K562 (cell line): Measurements from ENCODE around the gene PLXNB3. TPM values are rescaled to one million over a fixed set of nuclear protein-coding genes. Genes with fewer than 3 reads are reported as not detected.

Source experiments
- ZNF764 ChIP-seq: fragments of 250-450 bp; sonication (Bioruptor Pico); IDR thresholded peaks from 2 replicates; pipeline ENCODE4 v1.4.0; 2020; ENCODE audit warnings: low read depth, mild to moderate bottlenecking, moderate library complexity
- polyA plus RNA-seq, 8 experiments: library from polyadenylated mRNA; depleted of rRNA in 4 of 8; stranded (reverse) in 5 of 8; unstranded in 3 of 8; fragments of >200 nt; fragmentation: Nextera tagmentation in 2 of 8; fragmentation: Illumina TruSeq in 1 of 8; extraction: Ambion mirVana in 2 of 8; extraction: Trizol in 1 of 8; gene quantifications; 2 replicates each; pipeline versions ENCODE4 v1.2.1 to v1.2.3, GENCODE V29; 2011 to 2014; ENCODE audit warnings: inconsistent platforms in 1 of 8, missing spikeins in 1 of 8
- total RNA-seq, 7 experiments: library from RNA; depleted of rRNA in 6 of 7; stranded (reverse); fragments of >200 nt in 6 of 7; fragmentation: Illumina TruSeq in 2 of 7; extraction: Trizol in 2 of 7; gene quantifications; 2 replicates each; pipeline versions ENCODE4 v1.2.1 to v1.2.3, GENCODE V29; 2011 to 2021; ENCODE audit warnings: low replicate concordance in 1 of 7
- TF ChIP-seq, protein P1 (sequence below): sonication (generic); formaldehyde crosslinking; IDR thresholded peaks from 2 replicates; pipeline ENCODE4 v1.8.0; 2023; ENCODE audit warnings: missing genetic modification reagents, mild to moderate bottlenecking, borderline replicate concordance
- TF ChIP-seq, protein P2 (sequence below): fragments of 250-450 bp; sonication (Bioruptor Pico); IDR thresholded peaks from 2 replicates; pipeline ENCODE4 v1.4.0; 2020; ENCODE audit warnings: mild to moderate bottlenecking, moderate library complexity

The PLXNB3 gene
- total and polyA plus RNA-seq, 9 of the 15 experiments (the other 6 are each of a cell fraction or from before 2014, with no cell fraction given) = 0.22 to 2.0 (median 1.4) TPM; not detected in 2

DNA sequence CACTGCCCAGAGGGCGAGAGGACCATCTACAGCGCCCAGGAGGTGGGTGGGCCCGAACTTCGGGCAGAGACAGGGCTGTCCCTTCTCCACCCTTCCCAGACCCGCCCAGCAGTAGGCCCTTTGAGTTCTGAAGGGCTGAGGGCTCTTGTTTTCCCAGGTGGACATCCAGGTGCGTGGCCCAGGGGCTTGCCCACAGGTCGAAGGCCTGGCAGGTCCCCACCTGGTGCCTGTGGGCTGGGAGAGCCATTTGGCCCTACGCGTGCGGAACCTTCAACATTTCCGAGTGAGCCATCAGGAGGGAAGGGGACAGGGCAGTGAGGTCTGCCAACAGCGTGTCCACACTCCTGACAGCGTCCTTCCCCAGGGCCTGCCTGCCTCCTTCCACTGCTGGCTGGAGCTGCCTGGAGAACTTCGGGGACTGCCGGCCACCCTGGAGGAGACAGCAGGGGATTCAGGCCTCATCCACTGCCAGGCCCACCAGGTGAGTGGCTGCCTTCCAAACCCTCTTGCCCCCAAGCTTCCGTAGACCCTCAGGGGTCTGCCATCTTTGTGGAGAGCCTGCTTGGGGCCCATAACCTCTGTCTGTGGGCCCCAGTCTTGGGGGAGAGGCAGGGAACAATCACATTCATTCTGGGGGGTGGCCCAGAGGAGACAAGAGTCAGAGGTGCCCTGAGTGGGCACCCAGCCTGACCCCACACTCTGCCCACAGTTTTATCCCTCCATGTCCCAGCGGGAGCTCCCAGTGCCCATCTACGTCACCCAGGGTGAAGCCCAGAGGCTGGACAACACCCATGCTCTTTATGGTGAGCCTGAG lies 6.8 kb downstream of the PLXNB3 start (continued):
- TF ChIP-seq, protein P1, sequence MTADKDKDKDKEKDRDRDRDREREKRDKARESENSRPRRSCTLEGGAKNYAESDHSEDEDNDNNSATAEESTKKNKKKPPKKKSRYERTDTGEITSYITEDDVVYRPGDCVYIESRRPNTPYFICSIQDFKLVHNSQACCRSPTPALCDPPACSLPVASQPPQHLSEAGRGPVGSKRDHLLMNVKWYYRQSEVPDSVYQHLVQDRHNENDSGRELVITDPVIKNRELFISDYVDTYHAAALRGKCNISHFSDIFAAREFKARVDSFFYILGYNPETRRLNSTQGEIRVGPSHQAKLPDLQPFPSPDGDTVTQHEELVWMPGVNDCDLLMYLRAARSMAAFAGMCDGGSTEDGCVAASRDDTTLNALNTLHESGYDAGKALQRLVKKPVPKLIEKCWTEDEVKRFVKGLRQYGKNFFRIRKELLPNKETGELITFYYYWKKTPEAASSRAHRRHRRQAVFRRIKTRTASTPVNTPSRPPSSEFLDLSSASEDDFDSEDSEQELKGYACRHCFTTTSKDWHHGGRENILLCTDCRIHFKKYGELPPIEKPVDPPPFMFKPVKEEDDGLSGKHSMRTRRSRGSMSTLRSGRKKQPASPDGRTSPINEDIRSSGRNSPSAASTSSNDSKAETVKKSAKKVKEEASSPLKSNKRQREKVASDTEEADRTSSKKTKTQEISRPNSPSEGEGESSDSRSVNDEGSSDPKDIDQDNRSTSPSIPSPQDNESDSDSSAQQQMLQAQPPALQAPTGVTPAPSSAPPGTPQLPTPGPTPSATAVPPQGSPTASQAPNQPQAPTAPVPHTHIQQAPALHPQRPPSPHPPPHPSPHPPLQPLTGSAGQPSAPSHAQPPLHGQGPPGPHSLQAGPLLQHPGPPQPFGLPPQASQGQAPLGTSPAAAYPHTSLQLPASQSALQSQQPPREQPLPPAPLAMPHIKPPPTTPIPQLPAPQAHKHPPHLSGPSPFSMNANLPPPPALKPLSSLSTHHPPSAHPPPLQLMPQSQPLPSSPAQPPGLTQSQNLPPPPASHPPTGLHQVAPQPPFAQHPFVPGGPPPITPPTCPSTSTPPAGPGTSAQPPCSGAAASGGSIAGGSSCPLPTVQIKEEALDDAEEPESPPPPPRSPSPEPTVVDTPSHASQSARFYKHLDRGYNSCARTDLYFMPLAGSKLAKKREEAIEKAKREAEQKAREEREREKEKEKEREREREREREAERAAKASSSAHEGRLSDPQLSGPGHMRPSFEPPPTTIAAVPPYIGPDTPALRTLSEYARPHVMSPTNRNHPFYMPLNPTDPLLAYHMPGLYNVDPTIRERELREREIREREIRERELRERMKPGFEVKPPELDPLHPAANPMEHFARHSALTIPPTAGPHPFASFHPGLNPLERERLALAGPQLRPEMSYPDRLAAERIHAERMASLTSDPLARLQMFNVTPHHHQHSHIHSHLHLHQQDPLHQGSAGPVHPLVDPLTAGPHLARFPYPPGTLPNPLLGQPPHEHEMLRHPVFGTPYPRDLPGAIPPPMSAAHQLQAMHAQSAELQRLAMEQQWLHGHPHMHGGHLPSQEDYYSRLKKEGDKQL = no peak
- no peak for TF ChIP-seq ZNF764
- TF ChIP-seq, protein P2, sequence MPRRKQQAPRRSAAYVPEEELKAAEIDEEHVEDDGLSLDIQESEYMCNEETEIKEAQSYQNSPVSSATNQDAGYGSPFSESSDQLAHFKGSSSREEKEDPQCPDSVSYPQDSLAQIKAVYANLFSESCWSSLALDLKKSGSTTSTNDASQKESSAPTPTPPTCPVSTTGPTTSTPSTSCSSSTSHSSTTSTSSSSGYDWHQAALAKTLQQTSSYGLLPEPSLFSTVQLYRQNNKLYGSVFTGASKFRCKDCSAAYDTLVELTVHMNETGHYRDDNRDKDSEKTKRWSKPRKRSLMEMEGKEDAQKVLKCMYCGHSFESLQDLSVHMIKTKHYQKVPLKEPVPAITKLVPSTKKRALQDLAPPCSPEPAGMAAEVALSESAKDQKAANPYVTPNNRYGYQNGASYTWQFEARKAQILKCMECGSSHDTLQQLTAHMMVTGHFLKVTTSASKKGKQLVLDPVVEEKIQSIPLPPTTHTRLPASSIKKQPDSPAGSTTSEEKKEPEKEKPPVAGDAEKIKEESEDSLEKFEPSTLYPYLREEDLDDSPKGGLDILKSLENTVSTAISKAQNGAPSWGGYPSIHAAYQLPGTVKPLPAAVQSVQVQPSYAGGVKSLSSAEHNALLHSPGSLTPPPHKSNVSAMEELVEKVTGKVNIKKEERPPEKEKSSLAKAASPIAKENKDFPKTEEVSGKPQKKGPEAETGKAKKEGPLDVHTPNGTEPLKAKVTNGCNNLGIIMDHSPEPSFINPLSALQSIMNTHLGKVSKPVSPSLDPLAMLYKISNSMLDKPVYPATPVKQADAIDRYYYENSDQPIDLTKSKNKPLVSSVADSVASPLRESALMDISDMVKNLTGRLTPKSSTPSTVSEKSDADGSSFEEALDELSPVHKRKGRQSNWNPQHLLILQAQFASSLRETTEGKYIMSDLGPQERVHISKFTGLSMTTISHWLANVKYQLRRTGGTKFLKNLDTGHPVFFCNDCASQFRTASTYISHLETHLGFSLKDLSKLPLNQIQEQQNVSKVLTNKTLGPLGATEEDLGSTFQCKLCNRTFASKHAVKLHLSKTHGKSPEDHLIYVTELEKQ (CRISPR knock-in tag) = no peak
